ENCODE measurements around the gene CFAP57. TPM values are rescaled to one million over a fixed set of nuclear protein-coding genes. Genes with fewer than 3 reads are reported as not detected.

Gene CFAP57
- total and polyA plus RNA-seq, 8 donors = 0.73 to 5.8 (median 3.5) TPM

- Histone ChIP-seq H3K27me3 (peaks cover 0 to 26% of the 10 kb centered on the region in 2 donors), H3K9me3 (no peaks in the 10 kb centered on the region), H3K4me1 (no peaks in the 10 kb centered on the region), H3K27ac (no peak overlapping the region), H3K36me3 (no peaks in the 10 kb centered on the region), H3K4me3 (no peak overlapping the region)
- intact Hi-C loops (cut with DNase I) = no loop called here
- no peak for DNase-seq
- no peak for ATAC-seq
- TF ChIP-seq CTCF (IDR thresholded peaks at IDR 0.05) = no peak
Observed at GRCh38 chr1:43140583-43140982, 31.5 kb upstream of the CFAP57 start.

- Histone ChIP-seq H3K27ac (no peak overlapping the region), H3K27me3 (peaks cover 0 to 54% of the 10 kb centered on the region in 2 donors), H3K4me1 (peaks cover 7 to 8% of the 10 kb centered on the region in 2 donors), H3K36me3 (no peaks in the 10 kb centered on the region), H3K4me3 (no peak overlapping the region), H3K9me3 (no peaks in the 10 kb centered on the region)
- no peak for ATAC-seq
- no peak for TF ChIP-seq CTCF (IDR thresholded peaks at IDR 0.05)
- intact Hi-C loops (cut with DNase I) = no loop called here
- no peak for DNase-seq
Observed at GRCh38 chr1:43143441-43143888, 28.7 kb upstream of the CFAP57 start.

- intact Hi-C loops (cut with DNase I) = no loop called here
- ATAC-seq (no peak), DNase-seq (no peak)
- peaks cover 0 to 62% of the 10 kb centered on the region in 2 donors for H3K27me3 ChIP-seq
- no peak overlapping the region for H3K4me3 ChIP-seq
- H3K27ac ChIP-seq = no peak overlapping the region
- no peaks in the 10 kb centered on the region for H3K36me3 ChIP-seq
- TF ChIP-seq CTCF (IDR thresholded peaks at IDR 0.05) = no peak
- no peaks in the 10 kb centered on the region for H3K9me3 ChIP-seq
- peaks cover 7 to 8% of the 10 kb centered on the region in 2 donors for H3K4me1 ChIP-seq
Observed at GRCh38 chr1:43144237-43144636, 27.9 kb upstream of the CFAP57 start.

- intact Hi-C loops (cut with DNase I) = no loop called here
- H3K9me3 ChIP-seq = no peaks in the 10 kb centered on the region
- no peak for TF ChIP-seq CTCF (IDR thresholded peaks at IDR 0.05)
- peaks cover 7 to 8% of the 10 kb centered on the region in 2 donors for H3K4me1 ChIP-seq
- H3K27ac ChIP-seq = no peak overlapping the region
- DNase-seq (peak; percentile 71 to 90 (median 83)), ATAC-seq (peak; percentile 97)
- peak overlapping the region; percentile 9 to 29 for H3K4me3 ChIP-seq
- H3K27me3 ChIP-seq = peaks cover 0 to 81% of the 10 kb centered on the region in 2 donors
- no peaks in the 10 kb centered on the region for H3K36me3 ChIP-seq
Observed at GRCh38 chr1:43147625-43148327, 24.4 kb upstream of the CFAP57 start.

GRCh38 chr1:43149889-43150288 is 22.2 kb upstream of the CFAP57 start:
- ATAC-seq = no peak
- Histone ChIP-seq H3K36me3 (no peaks in the 10 kb centered on the region), H3K27me3 (peaks cover 0 to 68% of the 10 kb centered on the region in 2 donors)

More at GRCh38 chr1:43149889-43150288, 22.2 kb upstream of the CFAP57 start:
- Histone ChIP-seq H3K4me1 (peaks cover 7 to 8% of the 10 kb centered on the region in 2 donors), H3K27ac (no peak overlapping the region), H3K4me3 (no peak overlapping the region), H3K9me3 (no peaks in the 10 kb centered on the region)
- no peak for DNase-seq
- no peak for TF ChIP-seq CTCF (IDR thresholded peaks at IDR 0.05)
- intact Hi-C loops (cut with DNase I) = no loop called here
